NCI-H69 (cell line): ENCODE results near the gene PIP4P1.

Experiments
- DNase-seq: peaks from one replicate; lab custom pipeline; 2025; lab: John Stamatoyannopoulos, UW

The PIP4P1 gene

GRCh38 chr14:20435582-20436362 is 25.5 kb downstream of the PIP4P1 start, which contains the start of gene KLHL33:
Gene KLHL33 (minus strand): TSS chr14:20436166. CDS start chr14:20435811, 355 bp downstream.
- DNase-seq = peak; percentile 79

DNA sequence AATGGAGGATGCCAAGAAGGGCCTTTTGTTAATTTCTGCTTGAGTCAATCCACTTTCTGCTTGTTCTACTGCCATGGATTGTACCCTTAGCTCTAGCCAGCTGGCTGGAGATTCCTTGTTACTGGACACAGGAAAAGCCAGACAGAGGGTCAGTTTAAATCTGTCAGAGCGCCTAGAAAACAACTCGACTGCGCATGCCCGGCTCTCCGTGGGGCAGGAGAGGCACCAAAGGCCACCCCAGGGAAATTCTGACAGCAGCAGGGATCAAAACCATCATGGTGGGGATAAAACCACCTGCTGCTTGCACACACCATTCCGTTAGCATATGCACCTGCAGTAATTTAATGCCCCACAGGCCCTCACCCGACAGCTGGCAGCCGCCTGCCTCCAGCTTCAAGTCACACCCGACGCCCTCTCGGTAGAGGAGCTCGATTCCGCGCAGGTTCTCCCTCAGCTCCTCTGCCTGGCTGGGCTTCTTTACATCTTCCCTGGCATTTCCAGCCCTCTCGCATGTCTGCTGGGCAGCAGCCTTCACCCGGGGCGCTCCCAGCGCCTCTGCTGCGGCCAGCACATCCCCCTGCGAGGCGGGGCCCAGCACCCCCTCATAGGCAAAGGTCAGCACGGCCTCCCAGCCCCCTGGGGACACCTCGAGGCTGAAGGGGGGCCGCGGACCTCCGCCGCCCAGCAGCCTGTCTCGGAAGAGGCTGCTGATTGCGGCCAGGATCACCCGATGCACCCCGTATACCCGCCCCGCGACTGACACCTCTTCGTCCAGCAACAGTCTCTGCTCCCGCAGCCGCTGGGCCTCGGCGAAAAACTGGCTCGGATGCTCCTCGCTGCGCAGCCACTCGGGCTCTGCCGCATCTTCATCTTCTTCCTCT is 26.3 kb downstream of the PIP4P1 start:
- DNase-seq = peak; percentile 74

DNA sequence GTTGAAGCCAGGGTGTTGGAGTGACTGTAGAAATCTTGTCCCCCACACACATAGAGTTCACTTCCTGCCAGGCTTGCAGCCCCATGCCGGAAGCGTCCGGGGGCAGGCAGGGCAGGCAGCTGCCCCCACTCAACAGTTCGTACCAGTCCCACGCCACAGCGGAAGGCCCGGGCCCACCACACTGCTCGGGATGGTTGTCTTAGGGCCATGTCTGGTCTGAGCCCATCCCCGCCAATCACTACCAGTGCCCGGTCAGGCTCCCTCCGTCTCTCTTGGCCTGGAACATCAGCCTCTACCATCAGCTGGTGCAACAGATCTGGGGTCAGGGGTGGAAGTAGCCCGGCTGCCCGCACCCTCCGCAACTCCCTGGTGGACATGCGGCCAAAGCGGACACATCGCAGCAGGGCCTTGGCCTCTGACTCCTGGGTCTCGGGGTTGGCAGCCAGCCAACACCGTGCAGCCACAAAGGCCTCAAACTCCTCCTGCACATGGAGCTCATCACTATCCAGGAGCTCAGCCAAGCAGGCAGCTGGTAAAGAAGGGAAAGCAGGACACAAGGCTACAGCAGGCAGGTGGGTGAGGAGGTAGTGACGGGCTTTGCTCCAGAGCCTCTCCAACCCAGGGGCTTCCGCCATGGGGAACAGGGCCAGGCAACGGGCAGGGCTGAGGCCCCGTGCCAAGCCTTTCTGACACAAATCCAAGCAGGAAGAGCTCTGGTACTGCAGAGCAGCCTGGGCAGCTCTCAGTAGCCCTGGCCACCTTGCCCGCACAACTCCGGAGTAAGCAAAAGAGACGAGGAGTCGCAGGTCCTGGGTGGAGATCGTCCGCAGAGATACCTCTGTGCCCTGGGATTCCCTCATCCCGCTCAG is 31.2 kb downstream of the PIP4P1 start:
- no peak for DNase-seq

DNA sequence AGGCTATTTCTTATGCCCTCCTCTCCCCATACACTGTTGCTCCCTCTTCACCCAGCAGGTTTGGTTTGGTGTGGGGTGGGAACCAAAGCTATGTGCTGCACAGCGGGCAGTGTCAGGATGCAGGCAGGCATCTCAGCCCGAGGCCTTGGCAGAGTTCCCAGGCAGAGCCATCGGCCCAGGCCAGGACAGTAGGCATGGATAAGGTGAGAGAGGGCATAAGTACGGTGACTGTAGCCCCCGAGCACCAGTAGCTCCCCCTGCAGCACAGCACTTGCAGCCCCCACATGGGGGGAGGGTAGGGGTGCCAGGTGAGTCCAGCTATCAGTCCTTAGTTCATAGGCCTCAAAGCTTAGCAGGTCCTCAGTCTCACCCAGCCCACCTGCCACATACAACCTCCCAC is 32.4 kb downstream of the PIP4P1 start:
- peak; percentile 7 for DNase-seq

- DNase-seq = no peak
These were observed 33.2 kb downstream of the PIP4P1 start for GRCh38 chr14:20428010-20428365.

DNA sequence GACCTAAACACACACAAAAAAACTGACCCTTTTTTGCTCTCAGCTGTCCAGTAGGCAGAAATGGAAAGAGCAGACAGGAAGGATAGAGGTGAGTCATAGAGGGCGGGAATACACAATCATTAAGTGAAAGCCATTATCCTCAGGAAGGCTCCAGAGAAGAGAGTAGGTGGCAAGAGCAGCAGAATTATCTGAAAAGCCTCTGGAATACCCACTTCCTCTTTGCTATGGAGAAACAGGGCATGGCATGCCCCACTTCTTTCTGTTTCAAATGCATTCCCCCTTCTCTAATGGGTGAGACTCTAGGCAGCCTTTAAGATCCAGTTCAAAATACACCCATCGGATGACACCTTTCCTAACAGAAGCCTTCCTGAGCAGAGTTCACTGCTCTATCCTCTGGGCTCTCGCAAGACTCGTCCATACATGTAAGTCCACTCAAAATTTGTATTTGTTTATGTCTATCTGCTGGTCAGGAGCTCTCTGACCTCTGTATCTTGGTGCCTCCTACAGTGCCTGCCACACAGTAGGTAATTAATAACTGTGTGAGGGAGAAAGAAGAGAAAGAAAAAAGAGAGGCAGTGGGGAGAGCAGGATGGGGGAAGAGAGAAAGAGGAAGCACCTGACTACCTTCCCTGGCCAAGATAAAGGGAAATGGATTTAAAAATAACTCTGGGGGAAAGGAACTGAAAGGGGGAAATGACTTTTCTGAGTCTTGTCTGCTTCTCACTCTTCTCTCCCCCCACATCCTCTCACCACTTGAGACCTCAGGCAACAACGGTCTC is 33.8 kb downstream of the PIP4P1 start:
- DNase-seq = peak; percentile 75

DNA sequence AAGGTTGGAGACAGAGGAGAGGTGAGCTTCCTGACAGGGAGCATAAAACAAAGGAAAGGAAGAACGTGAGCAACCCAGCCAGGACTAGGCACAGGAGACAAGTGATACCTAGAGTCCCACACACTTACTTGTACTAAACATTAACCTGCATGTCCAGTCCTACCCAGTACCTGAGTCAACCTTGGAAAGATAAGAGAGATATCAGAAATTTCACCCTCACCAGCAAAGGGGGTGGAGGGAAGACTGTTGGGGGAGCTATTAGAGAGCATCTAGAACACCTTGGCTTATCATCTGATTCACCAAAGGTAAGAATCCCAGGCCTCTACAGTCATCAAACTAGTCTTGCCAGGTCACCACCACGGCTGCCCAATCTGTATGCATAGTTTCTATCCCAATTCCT is 36.4 kb downstream of the PIP4P1 start:
- DNase-seq = no peak

- no peak for DNase-seq
These were observed 38.3 kb downstream of the PIP4P1 start for GRCh38 chr14:20422886-20423285.

DNA sequence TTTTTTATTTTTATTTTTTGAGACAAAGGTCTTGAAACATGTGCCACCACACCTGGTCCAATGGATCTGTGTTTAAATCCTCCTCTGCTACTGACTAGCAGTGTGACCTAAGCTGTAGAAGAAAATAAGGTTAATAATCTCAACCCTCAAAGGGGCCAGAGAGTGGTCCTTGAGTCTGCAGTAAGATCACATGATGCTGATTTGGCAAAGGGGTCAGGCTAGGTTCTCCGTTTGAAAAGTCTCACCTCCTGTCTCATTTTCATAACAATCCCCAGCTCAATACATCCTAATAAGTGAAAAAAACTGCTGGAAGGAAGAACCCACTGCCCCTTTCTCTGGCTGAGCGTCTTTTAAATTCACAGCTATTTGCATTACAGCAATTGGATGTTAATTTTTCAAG is 40.0 kb downstream of the PIP4P1 start:
- DNase-seq = no peak

DNA sequence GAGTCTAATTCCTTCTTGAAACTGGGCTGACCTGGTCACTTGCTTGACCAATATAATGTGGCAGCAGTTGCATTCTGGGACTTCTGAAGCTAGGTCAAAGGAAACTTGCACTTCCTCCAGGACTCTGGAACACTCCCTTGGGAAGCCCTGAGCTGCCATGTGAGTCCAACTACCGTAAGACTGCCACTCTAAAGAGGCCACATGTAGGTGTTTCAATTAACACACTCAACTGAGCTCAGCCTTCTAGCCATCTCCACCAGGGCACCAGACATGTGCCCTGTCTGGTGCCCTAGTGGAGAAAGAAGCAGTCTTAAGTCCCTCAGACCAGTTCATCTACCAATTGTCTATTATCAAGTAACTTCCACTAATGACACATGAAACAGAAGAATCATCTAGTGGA is 41.8 kb downstream of the PIP4P1 start:
- no peak for DNase-seq

GRCh38 chr14:20418501-20418909 is 42.7 kb downstream of the PIP4P1 start:
- no peak for DNase-seq

GRCh38 chr14:20417250-20418186 is 43.7 kb downstream of the PIP4P1 start:
- peak; percentile 80 for DNase-seq

DNA sequence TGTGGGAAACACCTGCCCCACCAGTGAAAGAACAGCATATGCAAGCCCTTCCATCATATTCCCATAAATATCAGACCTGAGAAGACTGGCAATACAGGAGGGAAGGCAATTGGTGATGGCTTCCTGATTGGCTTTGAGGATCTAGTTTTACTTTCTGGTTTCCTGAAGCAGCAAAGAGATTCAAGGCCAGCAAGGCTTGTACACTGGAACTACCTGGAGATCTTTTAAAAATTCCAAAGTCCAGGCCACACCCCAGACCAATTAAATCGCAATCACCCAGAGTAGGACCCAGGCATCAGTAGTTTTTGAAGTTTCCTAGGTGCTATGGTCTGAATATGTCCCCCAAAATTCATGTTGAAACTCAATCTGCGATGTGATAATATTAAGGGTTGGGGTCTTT is 45.0 kb downstream of the PIP4P1 start:
- no peak for DNase-seq

GRCh38 chr14:20415782-20416206 is 45.4 kb downstream of the PIP4P1 start:
- peak; percentile 72 for DNase-seq

DNA sequence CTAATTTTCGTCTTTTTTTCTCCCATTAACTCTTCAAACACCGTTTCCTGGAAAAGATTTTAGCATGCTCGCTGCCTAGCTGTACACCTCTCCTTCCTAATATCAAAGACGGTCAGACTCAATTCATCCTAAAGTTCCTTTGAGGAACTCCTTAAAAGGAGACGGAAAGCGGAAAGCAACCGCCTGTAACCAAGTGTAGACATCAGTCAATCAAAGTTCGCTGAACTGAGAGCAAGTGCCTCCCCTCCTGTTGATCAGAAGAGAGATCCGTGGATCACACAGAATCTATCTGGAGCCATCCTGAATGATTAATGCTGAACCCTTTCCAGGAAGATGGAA is 47.5 kb downstream of the PIP4P1 start:
- DNase-seq = peak; percentile 39

DNA sequence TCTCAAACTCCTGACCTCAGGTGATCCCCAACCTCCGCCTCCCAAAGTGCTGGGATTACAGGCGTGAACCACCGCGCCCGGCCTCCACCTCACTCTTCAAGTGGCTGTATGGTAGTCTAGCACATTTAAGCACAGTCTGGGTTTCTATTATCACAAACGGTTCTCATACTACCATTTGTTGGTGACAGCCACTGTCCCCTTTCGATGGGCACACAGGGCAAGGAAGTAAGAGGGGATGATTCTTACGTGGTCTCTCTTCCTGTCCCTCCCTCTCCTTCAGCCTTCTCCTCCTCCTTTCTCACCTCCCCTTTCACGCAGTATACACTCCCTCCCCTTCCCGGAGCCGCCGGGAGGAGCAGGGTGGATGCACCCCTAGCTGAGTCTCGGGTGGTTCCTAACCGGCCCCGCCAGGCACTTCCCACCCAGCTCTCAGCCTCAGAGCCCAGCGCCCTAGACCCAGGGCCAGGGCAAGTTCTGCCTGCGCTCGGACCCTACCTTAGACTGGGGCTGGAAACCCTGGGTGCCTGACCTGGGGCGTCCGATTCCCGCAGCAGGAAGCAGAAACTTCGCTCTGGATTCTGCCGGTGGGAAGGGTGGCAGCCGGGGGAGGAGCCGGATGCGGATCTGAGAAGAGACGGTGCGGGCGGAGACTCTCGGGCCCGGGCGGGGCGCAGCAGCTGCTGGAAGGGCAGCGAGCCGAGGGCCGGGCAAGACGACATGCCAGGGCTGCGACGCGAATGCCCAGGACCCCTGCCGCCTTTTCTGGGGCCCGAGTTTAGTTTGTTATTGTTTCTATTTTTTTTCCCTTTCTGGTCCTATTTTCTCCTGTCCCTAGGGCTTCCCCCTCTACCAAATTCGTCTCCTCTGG is 48.1 kb downstream of the PIP4P1 start, which contains the start of gene TEP1:
Gene TEP1 (minus strand): TSS at position 626 of the 868 bp plus-strand sequence. CDS start 5,062 bp downstream, outside the sequence.
- DNase-seq = peak; percentile 91

GRCh38 chr14:20412411-20412810 is 48.8 kb downstream of the PIP4P1 start:
- DNase-seq = no peak

DNA sequence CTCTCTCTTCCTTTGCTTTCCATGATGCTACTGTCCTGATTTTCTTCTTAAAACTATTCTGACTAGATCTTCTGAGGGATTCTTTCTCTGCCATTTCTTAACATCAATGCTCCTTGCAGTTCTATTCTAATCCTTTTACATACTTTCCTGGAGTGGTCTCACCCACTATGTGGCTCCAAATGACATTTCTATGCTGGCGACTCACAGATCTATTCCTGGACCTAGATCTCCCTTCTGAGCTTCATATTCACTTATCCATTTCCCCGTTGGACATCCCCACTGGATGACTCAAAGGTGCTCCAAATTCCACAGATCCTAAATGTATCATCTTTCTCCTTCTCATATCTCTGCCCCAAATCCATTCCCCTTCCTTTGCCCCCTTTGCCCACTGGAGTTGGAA is 52.0 kb downstream of the PIP4P1 start:
- no peak for DNase-seq
